Psoas muscle (tissue), 8 donors: ENCODE measurements around the gene CRKL. TPM values are rescaled to one million over a fixed set of nuclear protein-coding genes. Genes with fewer than 3 reads are reported as not detected.

Experiments
- ATAC-seq, 4 donors: fragments of 200-7000 bp; cut with Tn5 transposase; one replicate each; pipeline ENCODE4 v1.9.1; 2020; ENCODE audit warnings: moderate library complexity in 3 of 4, mild to moderate bottlenecking in 2 of 4
- DNase-seq, 2 donors: peaks; one replicate each; pipeline ENCODE4 v3.0.0-alpha.2; 2020
- H3K27ac ChIP-seq: fragments of 200-600 bp; one replicate; pipeline ENCODE4 v1.8.0; 2022
- H3K27me3 ChIP-seq, 3 donors: fragments of 200-600 bp in 1 of 3; one replicate each; pipeline versions ENCODE4 v1.6.1 to v1.8.0; 2013 to 2022; ENCODE audit warnings: low read length in 2 of 3, mild to moderate bottlenecking in 2 of 3, moderate library complexity in 1 of 3; ENCODE audit not compliant: insufficient read depth in 3 of 3
- H3K36me3 ChIP-seq, 2 donors: fragments of 200-600 bp in 1 of 2; one replicate each; pipeline versions ENCODE4 v1.6.1 to v1.8.0; 2013 to 2022; ENCODE audit warnings: low read depth in 1 of 2, mild to moderate bottlenecking in 1 of 2, moderate library complexity in 1 of 2; ENCODE audit not compliant: insufficient read depth in 1 of 2
- H3K4me1 ChIP-seq: fragments of 200-600 bp; one replicate; pipeline ENCODE4 v1.8.0; 2022
- H3K4me3 ChIP-seq: fragments of 200-600 bp; one replicate; pipeline ENCODE4 v1.8.0; 2022; ENCODE audit warnings: mild to moderate bottlenecking
- H3K9me3 ChIP-seq: fragments of 200-600 bp; one replicate; pipeline ENCODE4 v1.8.0; 2022
- WGBS, 3 donors: extraction: QIAGEN DNeasy Blood & Tissue Kit; methylation state at CpG; one replicate each; pipeline versions ENCODE4 v1.1.6 to v1.1.7; 2013; 5-methylcytosine and 5-hydroxymethylcytosine counted together
- intact Hi-C, 2 donors: fragments of 100-400 bp; cut with DNase I; formaldehyde crosslinking; loops; one replicate each; pipeline versions ENCODE4 v1.11.0 to v1.14.2; 2022
- polyA plus RNA-seq, 3 donors: library from polyadenylated mRNA; stranded (reverse); fragments of 200-250 nt; gene quantifications; one replicate each; pipeline ENCODE4 v1.2.3, GENCODE V29; 2013
- total RNA-seq, 4 donors: library from RNA; stranded (reverse); fragmentation: NEBNext Ultra II Directional in 2 of 4; extraction: Animal tissue kit (Norgen Biotek cat#: 25700) in 2 of 4; gene quantifications; one replicate each; pipeline versions ENCODE4 v1.2.1 to v1.2.4, GENCODE V29; 2021 to 2023
- TF ChIP-seq, protein P1 (sequence below): fragments of 200-600 bp; IDR thresholded peaks from one replicate; pipeline ENCODE4 v1.8.0; 2022; ENCODE audit warnings: antibody characterized with exemption
- donor health status: healthy with polysubstance abuse.
- donor health status: DM: no; HTN: no; CAD: no; lungs with moderate emphysema.
- donor health status: Bipolar disorder and iron deficiency.
- donor health status: healthy.
- donor health status: DM: yes; HTN: yes; CAD: no.
- donor health status: DM: no; HTN: no; CAD: no.
- donor health status: DM: no; HTN: no; CAD: no.
- donor health status: DM: yes; HTN: yes; CAD: no.

The CRKL gene
- total and polyA plus RNA-seq, 7 donors = 29.7 to 94.7 (median 68.9) TPM

DNA sequence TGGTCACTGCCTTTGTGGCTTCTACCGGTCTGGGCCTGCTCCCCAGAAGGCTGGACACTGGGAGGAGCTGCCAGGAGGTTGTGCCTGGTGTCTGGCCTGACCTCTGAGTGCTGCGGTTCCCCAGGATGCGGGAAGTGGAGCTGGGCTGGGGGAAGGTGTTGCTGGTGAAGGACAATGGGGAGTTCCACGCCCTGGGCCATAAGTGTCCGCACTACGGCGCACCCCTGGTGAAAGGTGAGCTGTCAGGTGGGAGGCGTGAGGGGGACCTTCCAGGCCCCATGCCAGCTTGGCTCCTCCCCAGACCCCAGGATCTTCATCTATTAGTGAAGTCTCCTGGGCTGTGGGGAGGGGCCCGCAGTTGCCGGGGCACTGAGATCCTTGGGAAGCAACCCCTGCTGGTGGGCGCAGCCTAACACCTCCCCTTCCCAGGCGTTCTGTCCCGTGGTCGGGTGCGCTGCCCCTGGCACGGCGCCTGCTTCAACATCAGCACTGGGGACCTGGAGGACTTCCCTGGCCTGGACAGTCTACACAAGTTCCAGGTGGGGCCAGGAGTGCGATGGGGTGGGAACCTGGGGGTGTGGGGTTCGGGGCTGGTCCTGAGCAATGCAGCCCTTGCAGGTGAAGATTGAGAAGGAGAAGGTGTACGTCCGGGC lies 56.6 kb downstream of the CRKL start:
- Histone ChIP-seq H3K9me3 (no peaks in the 10 kb centered on the region), H3K4me1 (no peaks in the 10 kb centered on the region), H3K4me3 (no peak overlapping the region), H3K27me3 (peaks cover 0 to 2% (median 0%) of the 10 kb centered on the region in 3 donors), H3K36me3 (no peaks in the 10 kb centered on the region), H3K27ac (no peak overlapping the region)
- 50 to 58% (median 58%) methylated on average over 21 of the region's 21 CpGs for WGBS, 3 donors
- DNase-seq (no peak), ATAC-seq (no peak)
- intact Hi-C loops = no loop called here
- TF ChIP-seq, protein P1, sequence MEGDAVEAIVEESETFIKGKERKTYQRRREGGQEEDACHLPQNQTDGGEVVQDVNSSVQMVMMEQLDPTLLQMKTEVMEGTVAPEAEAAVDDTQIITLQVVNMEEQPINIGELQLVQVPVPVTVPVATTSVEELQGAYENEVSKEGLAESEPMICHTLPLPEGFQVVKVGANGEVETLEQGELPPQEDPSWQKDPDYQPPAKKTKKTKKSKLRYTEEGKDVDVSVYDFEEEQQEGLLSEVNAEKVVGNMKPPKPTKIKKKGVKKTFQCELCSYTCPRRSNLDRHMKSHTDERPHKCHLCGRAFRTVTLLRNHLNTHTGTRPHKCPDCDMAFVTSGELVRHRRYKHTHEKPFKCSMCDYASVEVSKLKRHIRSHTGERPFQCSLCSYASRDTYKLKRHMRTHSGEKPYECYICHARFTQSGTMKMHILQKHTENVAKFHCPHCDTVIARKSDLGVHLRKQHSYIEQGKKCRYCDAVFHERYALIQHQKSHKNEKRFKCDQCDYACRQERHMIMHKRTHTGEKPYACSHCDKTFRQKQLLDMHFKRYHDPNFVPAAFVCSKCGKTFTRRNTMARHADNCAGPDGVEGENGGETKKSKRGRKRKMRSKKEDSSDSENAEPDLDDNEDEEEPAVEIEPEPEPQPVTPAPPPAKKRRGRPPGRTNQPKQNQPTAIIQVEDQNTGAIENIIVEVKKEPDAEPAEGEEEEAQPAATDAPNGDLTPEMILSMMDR = no peak

DNA sequence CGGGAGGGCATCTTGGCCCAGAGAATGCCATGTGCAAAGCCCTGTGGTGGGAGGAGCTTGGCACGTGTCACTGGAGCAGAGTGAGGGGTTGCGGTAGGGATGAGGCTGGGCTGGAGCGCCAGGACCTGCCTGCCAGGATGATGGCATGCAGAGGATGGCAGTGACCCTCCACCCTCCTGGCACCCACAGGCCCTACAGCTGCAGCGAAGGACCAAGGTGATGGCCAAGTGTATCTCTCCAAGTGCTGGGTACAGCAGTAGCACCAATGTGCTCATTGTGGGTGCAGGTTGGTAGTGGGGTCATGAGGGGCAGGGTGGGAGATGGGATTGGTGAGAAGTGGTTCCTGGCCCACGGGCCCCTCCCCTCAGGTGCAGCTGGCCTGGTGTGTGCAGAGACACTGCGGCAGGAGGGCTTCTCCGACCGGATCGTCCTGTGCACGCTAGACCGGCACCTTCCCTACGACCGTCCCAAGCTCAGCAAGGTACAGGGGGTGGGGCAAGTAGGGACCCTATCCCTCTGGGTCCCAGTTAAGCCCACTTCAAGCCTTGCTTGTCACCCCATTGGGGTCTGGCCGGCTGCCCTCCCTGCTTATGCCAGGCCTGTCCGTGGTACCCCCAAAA lies 57.2 kb downstream of the CRKL start:
- no peaks in the 10 kb centered on the region for H3K9me3 ChIP-seq
- no peaks in the 10 kb centered on the region for H3K36me3 ChIP-seq
- WGBS, 3 donors = 65 to 74% (median 66%) methylated on average over 15 to 16 of the region's 16 CpGs
- intact Hi-C loops = no loop called here
- TF ChIP-seq, protein P1 = no peak
- no peaks in the 10 kb centered on the region for H3K27me3 ChIP-seq
- H3K27ac ChIP-seq = no peak overlapping the region
- no peak overlapping the region for H3K4me3 ChIP-seq
- peaks cover 1% of the 10 kb centered on the region for H3K4me1 ChIP-seq
- DNase-seq (no peak), ATAC-seq (no peak)

DNA sequence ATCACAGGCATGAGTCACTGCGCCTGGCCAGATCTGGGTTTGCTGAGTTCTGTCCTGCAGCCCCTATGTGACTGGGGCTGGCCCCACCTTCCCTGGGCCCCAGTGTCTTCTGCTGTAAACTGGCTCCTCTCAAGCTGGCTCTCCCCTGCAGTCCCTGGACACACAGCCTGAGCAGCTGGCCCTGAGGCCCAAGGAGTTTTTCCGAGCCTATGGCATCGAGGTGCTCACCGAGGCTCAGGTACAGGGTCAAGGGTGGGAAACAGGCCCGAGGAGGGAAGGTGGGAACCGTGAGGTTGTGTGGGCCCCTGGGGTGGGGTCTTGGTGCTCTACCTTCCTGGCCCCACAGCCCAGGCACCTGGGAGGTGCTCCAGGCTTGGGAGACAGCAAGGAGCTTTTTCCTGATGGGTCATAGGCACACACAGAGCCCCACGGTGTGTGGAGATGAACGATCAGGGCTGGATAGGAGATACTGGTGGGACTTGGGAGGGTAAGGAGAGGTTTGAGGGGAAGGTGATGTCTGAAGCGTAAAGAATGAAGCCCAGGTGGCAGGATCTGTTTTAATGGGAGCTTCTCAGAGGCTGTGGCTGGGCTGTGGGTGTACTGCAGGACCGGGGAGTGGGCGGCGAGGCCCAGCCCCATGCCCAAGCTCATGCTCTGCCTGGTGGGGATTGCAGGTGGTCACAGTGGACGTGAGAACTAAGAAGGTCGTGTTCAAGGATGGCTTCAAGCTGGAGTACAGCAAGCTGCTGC lies 58.5 kb downstream of the CRKL start:
- H3K36me3 ChIP-seq = no peaks in the 10 kb centered on the region
- H3K27me3 ChIP-seq = no peaks in the 10 kb centered on the region

DNA sequence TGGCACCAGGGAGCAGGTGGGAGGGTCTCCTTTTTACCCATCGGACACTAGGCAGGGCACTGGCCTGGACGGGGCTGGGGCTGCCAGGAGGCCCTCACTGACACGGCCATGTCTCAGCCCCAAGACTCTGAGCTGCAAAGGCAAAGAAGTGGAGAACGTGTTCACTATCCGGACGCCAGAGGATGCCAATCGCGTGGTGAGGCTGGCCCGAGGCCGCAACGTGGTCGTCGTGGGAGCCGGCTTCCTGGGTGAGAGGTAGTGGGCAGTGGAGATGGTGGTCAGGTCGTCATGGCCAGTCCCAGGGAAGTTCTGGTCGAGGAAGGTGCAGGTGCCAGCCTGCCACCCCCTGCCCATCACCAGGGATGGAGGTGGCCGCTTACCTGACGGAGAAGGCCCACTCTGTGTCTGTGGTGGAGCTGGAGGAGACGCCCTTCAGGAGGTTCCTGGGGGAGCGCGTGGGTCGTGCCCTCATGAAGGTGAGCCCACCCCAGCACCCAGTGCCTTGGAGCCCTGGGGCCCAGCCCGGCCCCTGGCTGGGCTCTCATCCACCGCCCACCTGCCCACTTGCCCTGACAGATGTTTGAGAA lies 59.2 kb downstream of the CRKL start:
- Histone ChIP-seq H3K4me1 (peaks cover 20% of the 10 kb centered on the region), H3K36me3 (no peaks in the 10 kb centered on the region), H3K27me3 (no peaks in the 10 kb centered on the region), H3K27ac (no peak overlapping the region), H3K4me3 (no peak overlapping the region), H3K9me3 (no peaks in the 10 kb centered on the region)
- ATAC-seq = no peak
- WGBS, 3 donors = 77 to 84% (median 81%) methylated on average over 23 to 24 of the region's 24 CpGs
- TF ChIP-seq, protein P1 = no peak
- intact Hi-C loops = no loop called here
- no peak for DNase-seq

More for the DNA sequence above, 58.5 kb downstream of the CRKL start:
- no peak for DNase-seq
- Histone ChIP-seq H3K4me3 (no peak overlapping the region), H3K9me3 (no peaks in the 10 kb centered on the region), H3K4me1 (peaks cover 13% of the 10 kb centered on the region), H3K27ac (no peak overlapping the region)
- TF ChIP-seq, protein P1 = no peak
- intact Hi-C loops = no loop called here
- 80 to 86% (median 84%) methylated on average over 14 of the region's 14 CpGs for WGBS, 3 donors
- ATAC-seq = no peak
